HG03521 (cell line): ENCODE results near the gene ELOA.
"Not testable (repeated sequence)": the region's sequence is repeated elsewhere in the genome, so short reads cannot be mapped to it uniquely, and the experiment has no call there.

Experiments used
- ATAC-seq: cut with Tn5 transposase; IDR thresholded peaks from one replicate; pipeline ENCODE4 v1.9.1; 2021; ENCODE audit warnings: mild to moderate bottlenecking, moderate library complexity; ENCODE audit not compliant: unreplicated experiment

ELOA gene

DNA sequence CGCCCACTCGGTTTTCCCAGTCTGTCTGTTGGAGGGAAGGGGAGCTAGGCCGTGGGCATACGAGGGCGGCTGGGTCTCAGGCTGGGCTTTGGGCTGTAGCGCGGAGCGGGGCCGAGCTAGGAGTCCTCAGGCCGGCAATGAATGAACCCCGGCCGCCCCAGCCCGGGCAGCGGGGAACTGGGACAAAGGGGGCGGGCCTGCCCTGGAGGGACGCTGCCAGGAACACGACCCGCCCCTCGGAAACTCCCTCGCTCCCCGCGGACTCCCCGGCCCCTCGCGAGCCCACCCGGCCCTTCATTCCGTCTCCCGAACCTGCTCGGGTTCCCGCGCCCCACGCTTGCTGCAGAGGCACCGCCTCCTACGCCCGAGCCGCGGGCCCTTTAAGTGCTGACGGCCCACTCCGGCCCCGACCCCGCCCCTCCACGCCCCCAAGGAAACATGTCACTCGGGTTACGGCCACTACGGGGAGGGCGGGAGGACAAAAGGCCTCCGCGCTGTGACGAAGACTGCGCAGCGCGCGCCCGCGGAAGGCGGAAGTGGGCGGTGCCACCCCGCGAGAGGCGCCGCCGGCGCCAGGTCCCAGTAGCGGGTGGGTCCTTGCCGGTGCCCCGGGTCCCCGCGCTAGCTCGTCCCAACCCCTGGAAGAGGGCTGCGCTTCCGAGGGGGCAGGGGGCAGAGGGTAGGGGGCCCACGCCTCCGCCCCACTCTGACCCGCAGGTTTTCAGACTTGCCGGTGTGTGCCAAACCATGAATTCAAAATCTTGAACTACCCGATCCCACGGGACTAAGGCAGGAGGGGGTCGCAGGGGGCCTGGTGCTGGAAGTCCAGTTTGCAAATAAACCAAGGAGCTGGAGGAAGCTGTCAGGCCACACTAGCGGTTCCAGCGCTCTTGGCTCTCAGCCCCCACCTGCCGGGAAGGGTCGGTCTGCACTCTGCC lies 57.4 kb downstream of the ELOA start, which contains the start of gene GALE:
GALE (minus strand) TSS at position 355 of the 938 bp plus-strand sequence. CDS start 1,747 bp downstream, outside the sequence.
- peak; percentile 84 for ATAC-seq

DNA sequence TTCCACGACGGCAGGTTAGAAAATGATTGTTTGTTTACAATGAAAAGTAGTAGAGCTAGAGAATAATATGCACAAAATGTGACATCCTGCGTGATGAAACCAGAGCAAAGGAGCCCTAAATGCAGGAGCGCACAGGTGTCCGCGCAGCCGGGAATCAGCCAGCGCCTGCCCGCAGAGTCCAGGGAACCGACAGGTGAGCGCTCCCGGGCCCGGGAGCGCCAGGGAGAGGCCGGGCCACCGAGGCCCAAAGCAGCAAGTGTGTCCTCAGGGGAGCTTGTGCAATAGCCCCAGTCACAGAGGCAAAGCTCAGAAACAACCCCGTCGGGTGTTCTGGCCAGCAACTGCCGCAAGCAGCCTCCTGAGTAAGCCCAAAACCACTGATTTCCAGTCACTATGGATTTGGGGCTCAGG lies 58.1 kb downstream of the ELOA start:
- ATAC-seq, result no peak

DNA sequence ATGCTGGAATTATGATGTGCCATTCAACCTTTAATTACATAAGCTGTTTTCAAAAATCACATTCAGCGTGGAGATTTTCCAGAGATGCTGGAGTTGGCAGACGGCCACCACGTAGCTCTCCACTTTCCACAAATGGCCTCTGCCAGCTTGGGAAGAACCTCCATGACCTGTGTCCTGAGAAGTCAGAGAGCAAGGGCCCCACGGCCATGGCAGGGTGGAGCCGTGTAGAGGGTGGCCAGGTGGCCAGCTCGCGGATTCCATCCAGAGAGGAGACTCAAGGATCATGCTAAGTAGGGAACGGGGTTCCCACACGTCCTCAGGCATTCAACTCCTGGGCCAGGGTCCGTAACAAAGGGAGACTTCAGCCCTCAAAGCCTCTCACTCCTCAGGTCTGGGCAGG lies 58.6 kb downstream of the ELOA start:
- no peak for ATAC-seq

DNA sequence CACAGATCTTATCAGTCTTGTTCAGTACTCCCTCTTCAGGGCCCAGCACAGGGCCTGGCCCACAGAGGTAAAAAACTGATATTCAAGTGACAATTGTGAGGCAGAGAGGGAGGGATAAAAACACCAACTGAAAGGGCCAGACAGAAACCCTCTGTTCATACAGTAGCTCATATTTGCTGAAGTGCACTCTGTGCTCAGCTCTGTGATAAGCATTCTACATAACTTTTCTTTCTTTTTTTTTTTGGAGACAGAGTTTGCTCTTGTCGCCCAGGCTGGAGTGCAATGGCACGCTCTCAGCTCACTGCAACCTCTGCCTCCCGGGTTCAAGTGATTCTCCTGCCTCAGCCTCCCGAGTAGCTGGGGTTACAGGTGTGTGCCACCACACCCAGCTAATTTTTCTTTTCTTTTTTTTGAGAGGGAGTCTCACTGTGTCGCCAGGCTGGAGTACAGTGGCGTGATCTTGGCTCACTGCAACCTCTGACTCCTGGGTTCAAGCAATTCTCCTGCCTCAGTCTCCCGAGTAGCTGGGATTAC lies 59.6 kb downstream of the ELOA start:
- not testable (repeated sequence) for ATAC-seq

DNA sequence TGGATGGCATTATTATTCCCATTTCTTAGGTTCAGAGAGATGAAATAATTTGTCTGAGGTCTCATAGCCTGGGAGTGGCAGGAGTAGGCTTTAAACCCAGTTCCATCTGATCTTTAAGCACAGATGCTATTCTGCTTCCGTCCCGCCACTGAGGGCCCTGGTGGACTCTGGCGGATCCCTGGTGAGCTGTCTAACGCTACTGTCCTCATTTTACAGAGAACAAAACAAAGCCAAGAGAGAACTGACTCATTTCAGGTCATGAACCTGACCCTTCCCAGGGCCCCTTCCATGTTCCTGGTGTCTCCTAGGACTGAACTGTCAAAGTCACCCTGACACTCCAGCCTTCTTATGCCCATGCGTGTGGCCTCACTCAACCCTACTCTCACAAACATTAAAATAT lies 60.4 kb downstream of the ELOA start:
- no peak for ATAC-seq

DNA sequence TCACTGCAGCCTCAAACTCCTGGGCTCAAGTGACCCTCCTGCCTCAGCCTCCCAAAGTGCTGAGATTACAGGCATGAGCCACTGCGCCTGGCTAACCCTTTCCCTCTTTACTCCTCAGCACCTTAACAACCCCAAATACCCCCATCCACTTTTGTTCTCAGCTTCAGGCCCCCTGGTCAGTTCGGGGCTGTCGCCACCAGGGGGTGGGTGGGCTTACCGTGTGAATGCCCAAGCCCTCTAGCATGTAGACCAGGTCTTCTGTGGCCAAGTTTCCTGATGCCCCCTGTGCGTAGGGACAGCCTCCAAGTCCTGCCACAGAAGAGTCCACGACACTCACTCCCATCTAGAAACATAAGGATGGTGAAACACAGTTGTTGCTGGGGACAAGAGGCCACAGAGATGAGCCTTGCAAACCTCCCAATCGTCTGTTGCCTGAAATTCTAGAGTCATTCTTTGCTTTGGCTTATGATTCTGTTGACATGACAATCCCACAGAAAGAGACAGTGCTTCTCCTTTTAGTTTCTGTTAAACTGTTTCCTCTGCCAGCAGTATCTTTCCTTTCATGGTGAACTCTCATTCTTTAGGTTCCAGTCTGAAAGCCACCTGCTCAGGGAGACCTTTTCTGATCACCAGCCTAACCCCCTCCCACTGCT lies 61.0 kb downstream of the ELOA start:
- no peak for ATAC-seq

DNA sequence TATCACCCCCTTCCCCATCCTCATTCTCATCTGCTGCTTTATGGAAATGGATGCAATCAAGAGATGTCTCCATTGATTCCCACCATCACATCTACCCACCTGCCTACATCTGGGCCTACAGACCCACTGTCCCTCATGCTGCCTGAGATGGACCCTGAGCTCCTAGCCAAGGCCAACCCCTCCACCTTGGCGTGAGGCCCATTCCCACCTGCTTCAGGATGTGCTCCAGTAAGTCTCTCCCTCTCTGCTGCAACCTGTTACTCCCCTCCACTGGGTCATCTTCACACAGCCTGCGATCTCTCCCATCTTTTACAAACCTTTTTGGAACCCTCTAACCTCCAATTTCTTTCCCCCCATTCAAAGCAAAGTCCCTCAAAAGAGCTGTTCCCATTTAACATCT lies 61.8 kb downstream of the ELOA start:
- ATAC-seq, result no peak

DNA sequence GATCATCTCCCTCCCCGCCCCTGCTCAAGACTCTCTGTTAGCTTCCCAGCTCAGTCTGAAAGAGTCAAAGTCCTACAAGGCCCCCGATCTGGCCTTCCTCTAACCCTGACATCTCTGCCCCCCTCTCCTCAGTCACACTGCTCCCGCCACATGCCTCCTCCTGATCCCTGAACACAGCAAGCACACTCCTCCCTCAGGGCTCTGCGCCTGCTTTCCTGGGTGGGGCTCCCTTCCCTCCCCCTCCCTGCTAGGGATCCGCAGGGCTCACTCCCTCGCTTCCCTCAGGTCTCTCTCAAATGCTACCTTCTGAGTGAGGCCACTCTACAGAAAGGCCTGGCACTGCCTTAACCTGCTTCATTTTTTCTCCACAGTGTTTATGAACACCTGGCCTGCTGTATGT lies 63.0 kb downstream of the ELOA start:
- no peak for ATAC-seq

DNA sequence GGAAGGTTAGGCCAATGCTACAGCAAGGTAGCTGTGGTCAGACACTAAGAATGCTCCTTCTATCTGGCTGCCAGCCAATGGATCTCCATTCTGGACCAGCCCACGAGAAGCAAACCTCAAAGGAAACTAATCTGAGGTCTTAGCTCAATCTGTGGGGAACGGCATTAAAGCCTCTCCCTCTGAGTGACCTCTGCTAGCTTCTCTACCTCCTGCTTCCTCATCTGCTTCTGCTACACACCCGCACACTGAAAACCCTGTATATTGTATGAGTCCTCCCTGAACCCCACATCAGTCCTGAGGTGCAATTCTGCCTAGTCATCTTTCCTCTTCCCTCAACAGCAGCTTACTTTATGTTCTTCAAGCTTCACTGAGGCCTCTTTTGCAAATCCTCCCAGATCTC lies 64.2 kb downstream of the ELOA start:
- no peak for ATAC-seq

DNA sequence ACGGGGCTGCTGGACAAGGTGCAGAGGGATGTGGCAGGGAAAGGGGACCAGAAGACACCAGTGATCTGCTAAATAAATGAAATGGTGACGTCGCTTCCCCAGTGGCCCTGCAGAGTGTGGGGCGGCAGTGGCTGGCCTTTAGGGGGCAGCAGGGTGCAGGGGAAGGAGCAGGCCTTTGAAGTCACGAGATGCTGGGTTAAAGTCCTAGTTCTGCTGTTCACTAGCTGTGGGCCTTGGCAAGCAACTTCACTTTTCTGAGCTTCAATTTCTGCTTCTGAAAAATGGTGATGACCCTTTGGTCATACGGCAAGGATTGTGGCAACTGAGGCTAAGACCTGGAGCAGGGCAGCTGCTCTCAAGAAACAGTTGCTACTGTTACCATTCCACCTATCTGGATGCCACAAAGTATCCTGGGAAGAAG lies 66.5 kb downstream of the ELOA start:
- peak; percentile 64 for ATAC-seq

DNA sequence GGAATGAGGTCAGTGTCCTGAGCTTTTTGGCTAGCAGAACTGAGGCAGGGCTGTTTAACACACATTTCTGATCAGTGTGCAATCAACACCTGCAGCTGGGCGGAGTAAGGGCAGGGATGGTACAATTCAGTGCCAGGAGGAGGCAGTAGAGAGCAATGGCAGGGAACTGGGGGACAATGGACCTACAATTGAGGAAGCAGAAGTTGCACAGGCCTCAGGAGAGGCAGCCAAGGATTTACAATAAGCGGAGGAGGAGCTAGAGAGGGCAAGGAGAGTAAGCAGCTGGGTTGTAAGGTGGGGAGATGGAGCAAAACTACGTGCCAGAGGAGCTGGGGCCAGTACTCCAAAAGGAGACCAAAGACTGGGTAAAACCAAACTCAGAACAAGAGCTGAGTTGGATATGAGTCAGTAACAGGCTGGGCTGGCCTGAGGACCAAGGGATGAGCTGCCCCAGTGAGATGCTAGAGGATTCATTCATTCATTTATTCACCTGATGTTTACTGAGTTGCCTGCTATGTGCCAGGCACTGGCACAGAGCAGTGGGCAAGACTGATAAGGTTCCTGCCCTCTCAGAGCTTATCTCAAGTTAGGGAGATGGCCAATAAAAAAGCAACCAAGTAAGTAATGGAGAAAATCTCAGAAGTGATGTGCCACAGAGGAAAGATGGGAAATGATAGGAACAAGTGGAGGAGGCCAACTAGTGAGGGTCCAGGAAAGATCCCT lies 67.7 kb downstream of the ELOA start:
- peak; percentile 56 for ATAC-seq
